HG03457 (cell line): Measurements from ENCODE around the gene ZNF469.

ENCODE experiments used
- ATAC-seq: cut with Tn5 transposase; IDR thresholded peaks from one replicate; pipeline ENCODE4 v1.9.1; 2021; ENCODE audit warnings: moderate number of reproducible peaks; ENCODE audit not compliant: unreplicated experiment

Gene ZNF469

GRCh38 chr16:88390735-88391134 lies 8.0 kb downstream of the ZNF469 start:
- ATAC-seq = no peak

GRCh38 chr16:88391144-88391850 lies 8.5 kb downstream of the ZNF469 start:
- ATAC-seq = no peak

GRCh38 chr16:88392111-88392510 lies 9.4 kb downstream of the ZNF469 start:
- ATAC-seq = no peak

GRCh38 chr16:88392616-88393015 lies 9.9 kb downstream of the ZNF469 start:
- no peak for ATAC-seq

GRCh38 chr16:88393034-88393433 lies 10.3 kb downstream of the ZNF469 start:
- ATAC-seq = no peak

- ATAC-seq = no peak
Measured at GRCh38 chr16:88393571-88393970, 10.8 kb downstream of the ZNF469 start.

DNA sequence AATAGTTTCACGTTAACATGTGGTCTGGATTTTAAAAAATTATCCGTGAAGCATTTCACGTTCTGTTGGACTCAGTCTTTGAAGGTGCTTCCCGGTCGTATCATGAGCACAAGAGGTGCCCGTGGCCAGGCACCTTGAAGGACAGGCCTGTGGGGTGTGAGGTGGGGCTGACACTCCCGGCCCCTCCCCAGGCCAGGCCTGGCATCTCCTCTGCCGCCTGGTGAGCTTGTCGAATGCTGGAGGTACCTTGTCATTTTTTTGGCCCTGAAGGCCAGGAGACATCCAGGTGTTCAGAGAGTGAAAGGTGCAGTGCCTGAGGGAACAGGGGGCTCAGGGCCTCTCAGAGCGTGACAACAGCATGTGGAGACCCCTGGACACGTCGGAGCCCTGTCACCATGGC lies 11.7 kb downstream of the ZNF469 start:
- ATAC-seq = no peak

- no peak for ATAC-seq
Measured at GRCh38 chr16:88395669-88396584, 13.2 kb downstream of the ZNF469 start.

DNA sequence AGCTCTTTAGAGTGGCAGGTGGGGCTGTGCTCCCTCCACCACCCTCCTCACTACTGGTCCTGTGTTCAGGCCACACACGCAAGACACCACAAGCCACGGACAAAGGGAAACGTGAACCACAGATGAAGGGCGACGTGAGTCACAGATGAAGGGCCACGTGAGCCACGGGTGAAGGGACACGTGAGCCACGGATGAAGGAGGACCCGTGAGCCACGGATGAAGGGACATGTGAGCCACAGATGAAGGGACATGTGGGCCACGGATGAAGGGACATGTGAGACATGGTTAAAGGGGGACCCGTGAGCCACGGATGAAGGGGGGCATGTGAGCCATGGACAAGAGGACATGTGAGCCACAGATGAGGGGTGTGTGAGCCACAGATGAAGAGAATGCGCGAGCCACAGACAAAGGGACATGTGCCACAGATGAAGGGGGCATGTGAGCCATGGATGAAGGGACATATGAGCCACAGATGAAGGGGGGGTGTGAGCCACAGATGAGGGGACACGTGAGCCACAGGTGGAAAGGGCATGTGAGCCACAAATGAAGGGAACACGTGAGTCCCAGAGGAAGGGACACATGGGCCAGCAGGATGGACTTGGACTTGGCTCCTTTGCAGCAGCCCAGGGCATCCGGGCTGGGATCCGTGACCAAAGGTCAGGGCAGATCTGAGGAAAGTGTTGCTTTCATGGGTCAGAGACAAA lies 15.6 kb downstream of the ZNF469 start:
- no peak for ATAC-seq

GRCh38 chr16:88398874-88399178 lies 16.1 kb downstream of the ZNF469 start:
- ATAC-seq = no peak

DNA sequence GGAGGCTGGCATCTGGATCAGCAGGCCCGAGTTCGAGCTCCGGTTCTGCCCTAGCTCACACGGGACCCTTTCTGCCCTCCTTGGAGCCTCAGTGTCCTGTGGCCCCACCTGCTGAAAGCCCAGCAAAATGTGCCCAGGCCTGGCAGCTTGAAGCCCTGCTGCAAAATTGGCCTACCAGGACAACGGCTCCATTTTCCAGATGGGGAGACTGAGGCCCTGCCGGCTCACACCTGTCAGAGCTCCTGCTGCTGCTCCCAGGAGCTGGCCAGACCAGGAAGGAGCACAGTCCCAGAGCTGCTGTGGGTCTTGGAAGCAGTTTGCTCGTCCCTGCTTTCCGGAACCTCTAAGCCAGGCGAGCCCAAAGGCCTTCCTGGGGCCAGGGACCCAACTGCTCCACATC lies 17.4 kb downstream of the ZNF469 start:
- ATAC-seq = no peak

DNA sequence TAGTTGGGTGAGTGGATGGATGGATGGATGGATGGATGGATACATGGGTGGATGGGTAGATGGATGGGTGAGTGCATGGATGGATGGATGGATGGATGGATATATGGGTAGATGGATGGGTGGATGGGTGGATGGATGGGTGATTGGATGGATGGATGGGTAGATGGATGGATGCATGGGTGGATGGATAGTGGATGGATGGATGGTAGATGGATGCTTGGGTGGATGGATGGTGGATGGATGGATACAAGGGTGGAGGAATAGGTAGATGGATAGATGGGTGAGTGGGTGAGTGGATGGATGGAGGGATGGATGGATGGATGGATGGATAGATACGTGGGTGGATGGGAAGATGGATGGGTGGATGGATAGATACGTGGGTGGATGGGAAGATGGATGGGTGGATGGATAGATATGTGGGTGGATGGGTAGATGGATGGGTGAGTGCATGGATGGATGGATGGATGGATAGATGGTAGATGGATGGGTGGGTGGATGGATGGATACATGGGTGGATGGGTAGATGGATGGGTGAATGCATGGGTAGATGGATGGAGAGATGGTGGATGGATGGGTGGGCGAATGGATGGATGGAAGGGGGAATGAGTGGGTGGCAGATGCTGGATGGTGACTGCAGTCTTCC lies 19.0 kb downstream of the ZNF469 start:
- no peak for ATAC-seq

- no peak for ATAC-seq
Measured at GRCh38 chr16:88402551-88403240, 19.9 kb downstream of the ZNF469 start.

DNA sequence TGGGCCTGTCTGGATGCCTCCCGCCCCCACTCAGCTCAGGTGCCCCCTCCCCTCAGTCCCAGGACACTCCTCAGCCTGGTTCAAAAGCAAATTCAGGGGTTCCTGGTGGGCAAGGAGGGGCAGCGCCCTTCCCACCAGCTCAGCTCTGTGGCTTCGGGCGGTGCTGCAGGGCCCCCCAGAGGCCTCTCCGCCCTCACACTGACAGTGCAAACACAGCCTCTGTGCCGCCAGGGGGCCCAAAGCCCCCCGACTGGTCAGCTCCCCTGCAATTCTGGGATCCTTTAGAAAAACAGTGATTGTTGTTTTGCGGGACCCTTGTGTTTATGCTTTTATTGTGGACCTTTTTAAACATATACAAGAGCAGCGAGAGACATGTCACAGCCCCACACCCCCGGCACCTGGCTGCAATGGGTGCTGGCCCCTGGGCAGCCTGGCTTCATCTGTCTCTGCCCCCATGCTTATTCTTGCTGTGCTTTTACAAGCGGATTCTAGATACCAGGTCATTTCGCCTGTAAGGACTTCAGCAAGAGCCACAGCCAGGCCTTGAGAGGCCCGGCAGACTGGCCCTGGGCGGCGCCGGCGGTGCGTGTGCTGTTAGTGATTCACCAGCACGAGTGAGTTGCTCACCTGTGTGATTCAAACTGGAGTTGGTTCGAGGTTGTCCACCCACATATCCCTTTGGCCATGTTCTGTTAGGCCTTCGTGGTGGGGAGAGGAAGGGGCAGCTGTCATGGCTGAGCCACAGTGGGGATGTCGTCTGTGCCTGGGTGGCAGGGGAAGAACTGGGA lies 21.2 kb downstream of the ZNF469 start:
- ATAC-seq = no peak

DNA sequence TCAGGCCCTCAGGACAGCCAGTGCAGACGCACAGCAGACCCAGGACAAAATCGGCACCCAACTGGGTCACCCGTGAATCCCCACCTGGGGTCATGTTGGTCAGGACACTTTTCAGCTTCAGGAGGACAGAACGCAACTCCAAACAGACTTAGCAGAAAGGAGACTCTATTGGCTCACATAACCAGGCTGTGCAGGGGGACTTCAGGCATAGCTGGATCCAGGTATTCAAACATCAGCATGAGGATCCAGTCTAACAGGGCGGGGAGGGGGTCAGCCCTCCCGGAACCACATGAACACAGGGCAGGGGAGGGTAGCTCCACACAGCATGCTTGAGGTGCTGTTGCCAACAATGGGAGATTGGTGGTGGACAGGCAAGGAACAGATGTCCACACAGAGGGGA lies 22.0 kb downstream of the ZNF469 start:
- no peak for ATAC-seq

DNA sequence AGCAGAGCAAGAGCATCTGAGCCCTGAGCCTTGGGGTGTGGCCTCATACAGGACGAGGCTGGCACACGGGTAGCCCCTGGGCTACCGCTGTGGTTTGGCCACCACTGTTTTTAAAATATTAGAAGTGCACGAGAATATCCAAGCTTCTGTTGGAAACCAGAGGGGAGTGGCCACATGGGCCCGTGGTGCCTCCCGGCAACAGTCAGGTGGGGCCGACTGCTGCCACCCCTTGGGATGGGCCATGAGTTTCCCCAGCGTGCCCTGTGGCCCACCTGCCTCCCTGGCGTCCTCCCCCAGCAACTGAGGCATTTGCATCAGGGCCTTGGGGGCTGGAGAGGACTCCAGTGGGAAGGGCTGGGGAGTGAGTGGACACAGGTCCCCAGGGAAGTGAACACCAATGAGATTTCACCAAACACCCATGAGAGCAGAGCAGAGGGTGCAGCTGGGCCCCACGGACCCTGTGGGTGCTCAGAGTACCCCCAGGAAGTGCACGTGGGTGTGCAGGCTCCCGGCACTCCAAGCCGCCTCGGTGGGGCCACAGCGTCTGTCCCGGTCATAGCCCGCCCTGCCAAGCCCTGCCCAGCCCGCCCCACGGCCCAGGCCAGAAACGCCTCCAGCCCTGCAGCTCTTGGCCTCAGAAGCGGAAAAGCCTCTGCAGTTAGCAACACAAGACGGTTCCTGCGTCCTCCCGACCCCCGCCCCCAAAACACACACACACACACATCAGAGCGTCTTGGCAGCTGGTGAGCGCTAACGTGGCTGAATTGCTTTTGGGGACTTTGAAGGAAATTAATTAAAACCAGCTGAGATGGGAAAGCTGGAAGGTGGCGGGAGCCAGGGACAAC lies 22.7 kb downstream of the ZNF469 start:
- no peak for ATAC-seq

DNA sequence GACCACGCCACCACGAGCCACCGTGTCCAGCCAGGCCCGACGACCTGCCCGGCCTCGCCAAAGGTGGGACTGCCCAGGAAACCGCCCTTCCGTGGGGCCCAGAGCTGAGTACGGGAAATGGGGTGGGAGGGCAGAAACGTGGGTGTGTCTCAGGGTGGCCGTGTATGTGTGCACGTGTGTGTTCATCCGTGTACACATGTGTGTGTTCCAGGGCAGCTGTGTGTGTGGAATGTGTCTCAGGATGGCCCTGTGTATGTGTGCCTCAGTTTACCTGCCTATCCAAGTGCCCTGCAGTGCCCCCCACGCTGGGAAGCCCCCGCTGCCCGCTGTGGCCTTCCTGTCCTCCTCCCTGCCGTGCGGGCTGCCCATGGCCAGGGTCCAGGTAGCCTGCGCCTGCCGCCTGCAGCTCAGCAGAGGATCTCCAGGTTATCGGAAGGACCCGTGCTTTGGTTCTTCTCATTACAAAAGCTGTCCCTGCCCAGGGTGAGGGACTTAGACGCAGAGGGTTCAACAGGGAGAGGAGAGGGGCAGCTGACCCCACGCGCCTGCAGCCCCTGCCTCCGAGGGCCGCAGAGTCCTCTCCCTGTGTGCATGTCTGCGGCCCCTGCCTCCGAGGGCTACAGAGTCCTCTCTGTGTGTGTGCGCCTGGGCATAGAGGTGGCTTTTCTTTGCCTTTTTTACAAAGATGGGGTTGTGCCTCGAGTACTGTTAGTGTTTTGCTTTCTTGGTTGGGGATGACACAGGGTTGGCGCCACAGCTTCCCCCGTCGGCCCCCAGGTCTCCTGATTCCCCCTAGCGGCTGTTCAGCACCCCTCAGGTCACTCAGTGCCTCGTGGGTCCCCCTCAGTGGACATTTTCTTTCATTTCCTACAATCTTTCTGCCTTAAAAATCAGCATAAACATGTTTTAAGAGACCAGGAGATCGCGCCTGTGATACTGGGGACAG lies 23.6 kb downstream of the ZNF469 start:
- no peak for ATAC-seq

GRCh38 chr16:88407042-88407420 lies 24.3 kb downstream of the ZNF469 start:
- no peak for ATAC-seq
